GM18951 (cell line): Measurements from ENCODE around the gene OCA2.

Source experiments
- POLR2A ChIP-seq: IDR thresholded peaks from 4 replicates; pipeline ENCODE4 v1.6.1; 2011; ENCODE audit warnings: mild to moderate bottlenecking; ENCODE audit not compliant: insufficient read length, insufficient read depth; ENCODE audit errors: extremely low read depth
- in situ Hi-C: fragments of 300-500 bp; cut with MboI; formaldehyde crosslinking; loops from one replicate; pipeline ENCODE4 v1.12.0; 2022; ENCODE audit warnings: low sequenced_read_pairs, mixed read lengths, inconsistent platforms; ENCODE audit not compliant: unreplicated experiment

Gene OCA2

DNA sequence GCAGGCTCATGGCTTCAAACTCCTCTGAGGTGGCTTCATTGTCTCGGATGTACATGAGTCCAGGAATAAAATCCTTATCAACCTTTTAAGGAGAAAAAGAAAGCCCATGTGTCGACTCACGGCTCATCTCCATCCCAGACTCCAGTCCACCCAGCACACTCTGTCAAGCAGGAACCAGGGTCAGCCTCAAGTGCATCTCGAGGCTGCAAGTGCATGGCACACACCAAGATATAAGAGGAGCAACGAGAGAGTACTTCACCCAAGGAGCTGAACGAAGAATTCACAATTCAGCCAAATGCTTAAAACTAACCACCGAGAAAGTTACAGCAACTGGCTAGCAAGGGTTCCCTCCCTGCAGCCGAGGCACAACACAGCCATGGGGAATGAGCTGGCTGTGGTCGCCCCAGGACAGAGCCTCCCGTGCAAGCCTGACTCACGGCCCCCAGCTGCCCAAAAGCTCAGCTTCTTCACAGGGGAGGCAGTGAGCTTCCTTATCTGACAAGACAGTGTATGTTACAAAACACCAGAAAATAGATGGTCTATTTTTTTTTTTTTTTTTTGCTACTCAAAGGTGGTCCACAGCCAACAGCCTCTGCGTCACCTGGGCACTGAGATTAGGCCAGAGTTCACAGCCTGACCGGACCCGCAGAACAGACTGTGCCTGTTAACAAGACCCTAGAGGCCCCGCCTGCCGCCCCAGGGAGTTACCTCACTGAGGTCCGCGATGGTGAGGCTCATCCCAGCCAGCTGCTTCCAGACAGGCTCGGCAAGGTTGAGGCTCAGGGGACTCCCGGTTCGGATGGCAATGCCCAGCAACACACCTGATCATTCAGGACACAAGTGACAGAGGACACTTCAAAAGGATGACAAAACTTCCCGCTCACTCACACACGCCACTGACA, 15.9 kb upstream of the OCA2 start:
- in situ Hi-C loops = no loop called here
- TF ChIP-seq POLR2A = no peak

DNA sequence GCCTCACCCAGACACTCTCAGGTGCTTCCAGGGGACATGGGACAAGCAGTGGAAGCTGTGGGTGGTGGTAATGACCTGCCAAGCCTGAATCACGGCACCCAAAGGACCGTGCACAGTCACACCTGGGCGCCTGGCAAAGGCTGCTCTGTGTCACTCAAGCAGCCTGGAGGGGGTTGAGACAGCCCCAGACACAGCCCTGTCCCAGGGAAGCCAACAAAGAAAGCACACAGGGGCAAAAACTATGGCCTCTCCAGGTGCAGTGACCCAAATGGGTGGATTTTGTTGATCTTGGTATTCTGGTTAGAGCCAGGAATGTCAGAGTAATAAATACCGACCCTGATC, 15.0 kb upstream of the OCA2 start:
- no peak for TF ChIP-seq POLR2A
- in situ Hi-C loops = no loop called here

DNA sequence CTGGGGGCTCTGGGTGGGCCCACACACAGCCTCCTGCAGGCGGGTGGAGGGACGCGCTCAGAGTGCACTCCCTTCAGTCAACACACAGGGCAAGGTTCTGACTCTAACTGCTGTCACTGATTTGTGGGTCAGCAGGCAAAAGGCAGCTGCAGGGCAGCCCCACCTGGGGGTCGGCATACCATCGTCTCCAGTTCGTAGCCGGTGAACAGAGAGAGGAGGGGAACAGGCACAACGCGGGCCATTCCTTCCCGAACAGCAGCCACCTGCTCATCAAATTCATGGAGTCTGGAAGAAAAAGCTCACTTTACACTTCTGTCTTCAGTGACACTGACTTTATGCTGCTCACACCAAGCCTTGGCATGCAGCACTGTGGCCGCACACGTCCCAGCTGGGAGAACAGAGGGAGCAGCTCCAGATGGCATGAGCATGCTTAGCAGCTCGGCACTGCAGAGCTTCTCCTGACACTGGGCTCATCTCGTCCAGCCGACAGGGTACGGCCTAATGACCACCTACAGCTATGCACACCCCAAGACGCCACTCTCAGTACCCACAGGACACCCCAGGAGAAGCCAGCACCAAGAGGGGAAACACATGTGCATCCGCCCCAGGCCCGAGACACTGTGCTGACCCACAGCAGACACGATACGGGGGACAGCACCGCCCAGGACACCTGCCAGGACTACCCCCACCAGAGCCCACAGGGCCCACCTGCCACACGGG, 14.4 kb upstream of the OCA2 start:
- in situ Hi-C loops = no loop called here
- no peak for TF ChIP-seq POLR2A

DNA sequence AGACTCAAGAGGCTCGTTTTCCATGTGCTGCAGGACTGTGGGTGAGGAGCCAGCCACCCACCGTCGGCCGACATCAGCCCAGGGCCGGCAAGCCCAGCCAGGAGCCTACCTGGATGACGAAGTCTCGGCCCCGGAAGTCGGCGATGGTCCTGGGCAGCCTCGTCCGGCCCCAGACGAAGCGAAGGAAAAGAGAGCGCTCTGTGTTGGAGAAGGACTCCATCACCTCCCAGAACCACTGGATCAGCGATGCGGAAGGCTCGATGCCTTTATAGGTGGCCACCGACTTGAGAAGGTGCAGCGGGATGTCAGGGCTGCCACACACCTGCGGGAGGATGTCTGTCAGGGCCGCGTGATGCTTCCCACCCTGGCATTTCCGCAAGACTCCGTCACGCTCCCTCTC, 13.8 kb upstream of the OCA2 start:
- TF ChIP-seq POLR2A = no peak
- in situ Hi-C loops = no loop called here

DNA sequence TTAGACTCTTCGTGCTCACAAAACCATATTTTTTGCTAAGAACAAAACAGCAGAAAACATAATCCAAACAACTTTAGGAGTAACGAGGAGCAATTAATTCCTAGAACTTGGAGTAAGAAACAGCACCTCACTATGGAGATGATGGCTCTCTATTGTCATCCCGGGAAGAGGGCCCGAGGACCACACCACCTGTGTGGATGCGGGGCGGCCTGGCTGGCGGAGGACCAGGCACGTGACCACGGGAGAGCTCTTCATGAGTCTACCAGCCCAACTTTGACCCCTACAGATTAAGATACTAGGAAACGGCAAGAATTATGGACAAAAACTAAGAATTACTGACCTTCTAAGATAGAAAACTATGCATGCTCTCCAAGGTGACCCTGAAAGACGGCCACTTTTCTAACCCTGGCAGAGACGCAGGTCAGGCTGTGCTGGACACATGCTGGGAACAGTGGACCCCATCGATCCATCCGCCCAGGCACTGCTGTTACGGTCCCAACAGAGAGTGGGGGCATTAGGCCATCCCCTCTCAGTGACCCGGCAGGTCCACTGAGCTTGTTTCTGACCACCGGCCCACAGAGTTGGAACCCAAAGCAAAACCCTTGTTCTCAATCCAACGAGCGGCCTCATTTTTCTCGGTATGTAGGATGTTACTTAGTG, 13.1 kb upstream of the OCA2 start:
- in situ Hi-C loops = no loop called here
- TF ChIP-seq POLR2A = no peak

DNA sequence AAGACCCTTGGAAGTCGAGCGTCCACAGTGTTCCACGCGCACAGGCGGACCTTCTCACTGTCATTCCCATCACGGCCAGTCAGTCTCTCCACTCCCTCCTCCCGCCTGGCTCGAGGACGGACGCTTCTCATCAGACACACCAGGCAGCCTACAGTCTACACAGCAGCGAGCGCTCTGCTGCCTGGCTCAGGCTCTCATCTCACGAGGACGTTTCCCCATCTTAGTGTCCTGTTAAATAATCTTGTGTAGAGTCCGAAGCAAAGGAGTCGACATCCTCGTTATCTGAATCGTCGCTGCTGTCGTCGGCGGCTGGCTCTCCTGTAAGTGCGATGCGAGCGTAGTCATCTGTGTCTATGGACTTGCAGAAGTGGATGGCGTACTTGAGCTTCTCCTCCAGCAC, 12.4 kb upstream of the OCA2 start:
- in situ Hi-C loops = no loop called here
- no peak for TF ChIP-seq POLR2A

DNA sequence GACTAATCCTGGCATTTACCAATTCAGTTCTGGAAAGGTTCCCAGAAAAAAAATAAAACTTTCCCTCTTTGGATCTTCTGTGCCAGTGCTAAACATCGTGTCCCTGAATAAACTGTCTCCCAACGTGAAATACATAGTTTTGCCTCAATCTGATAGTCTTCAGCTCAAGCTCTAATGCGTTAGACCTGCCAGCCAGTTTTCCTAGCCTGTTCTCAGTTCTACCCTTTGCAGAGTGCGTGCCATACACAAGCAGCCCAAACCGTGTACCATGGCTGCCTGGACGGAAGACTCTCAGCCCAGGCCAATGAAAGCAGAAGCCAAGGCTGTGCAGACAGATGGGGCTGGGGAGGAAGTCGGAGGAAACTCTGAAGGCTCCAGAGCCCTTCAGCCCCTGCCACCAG, 11.4 kb upstream of the OCA2 start:
- in situ Hi-C loops = no loop called here
- no peak for TF ChIP-seq POLR2A

DNA sequence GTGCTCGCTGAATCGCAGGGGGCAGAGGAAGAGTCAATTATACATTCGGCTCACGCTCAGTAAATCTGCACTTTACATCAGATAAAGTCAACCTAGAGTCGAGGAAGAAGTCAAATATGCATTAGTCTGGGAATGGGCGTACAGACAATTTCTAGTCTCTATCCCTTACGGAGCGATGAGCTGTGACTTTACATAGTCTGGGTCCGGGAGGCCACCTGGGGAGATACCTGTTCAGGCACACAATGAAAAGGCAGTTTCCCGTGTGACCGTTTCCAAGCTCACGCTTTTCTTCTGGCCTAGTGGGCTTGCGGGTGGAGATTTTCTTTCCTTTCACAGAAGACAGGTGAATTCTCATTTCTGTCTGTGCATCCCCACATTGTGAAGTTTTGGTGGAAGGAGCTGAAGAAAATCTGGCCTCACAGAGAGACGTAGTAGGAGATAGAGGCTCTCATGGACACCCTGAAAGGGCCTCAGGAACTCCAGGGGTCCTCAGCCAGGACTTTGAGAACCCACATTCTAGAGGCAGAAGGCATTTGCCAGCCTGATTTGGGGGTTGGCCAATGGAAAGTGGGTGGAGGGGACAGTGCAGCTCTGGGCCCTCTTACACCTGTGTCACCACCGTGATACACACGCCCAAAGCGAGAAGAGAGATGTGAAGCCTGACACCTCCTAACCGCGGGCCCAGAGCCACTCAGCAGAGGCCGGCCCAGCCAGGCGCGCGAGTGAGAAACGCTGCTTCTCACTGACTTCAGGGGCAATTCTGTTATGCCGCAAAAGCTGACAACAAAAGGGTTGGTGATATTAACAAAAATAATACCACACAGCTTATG, 10.7 kb upstream of the OCA2 start:
- no peak for TF ChIP-seq POLR2A
- in situ Hi-C loops = no loop called here

DNA sequence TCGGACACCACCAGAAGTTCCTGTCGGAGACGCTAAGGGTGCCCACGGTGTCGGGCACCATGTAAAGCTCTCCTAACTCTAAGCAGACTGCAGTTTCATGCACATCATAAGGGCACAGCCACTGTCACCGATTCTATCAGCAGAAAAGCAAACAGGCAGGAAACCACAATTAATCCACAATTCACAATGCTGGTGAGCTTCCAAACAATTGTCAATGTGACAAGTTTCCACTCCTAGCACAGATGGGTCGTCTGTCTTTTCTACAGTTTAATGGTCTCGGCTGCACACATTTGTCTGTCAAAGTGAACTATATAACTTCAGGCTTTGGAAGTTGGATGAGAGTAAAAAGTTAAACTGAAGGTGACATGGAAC, 8.8 kb upstream of the OCA2 start:
- TF ChIP-seq POLR2A = no peak
- in situ Hi-C loops = no loop called here

DNA sequence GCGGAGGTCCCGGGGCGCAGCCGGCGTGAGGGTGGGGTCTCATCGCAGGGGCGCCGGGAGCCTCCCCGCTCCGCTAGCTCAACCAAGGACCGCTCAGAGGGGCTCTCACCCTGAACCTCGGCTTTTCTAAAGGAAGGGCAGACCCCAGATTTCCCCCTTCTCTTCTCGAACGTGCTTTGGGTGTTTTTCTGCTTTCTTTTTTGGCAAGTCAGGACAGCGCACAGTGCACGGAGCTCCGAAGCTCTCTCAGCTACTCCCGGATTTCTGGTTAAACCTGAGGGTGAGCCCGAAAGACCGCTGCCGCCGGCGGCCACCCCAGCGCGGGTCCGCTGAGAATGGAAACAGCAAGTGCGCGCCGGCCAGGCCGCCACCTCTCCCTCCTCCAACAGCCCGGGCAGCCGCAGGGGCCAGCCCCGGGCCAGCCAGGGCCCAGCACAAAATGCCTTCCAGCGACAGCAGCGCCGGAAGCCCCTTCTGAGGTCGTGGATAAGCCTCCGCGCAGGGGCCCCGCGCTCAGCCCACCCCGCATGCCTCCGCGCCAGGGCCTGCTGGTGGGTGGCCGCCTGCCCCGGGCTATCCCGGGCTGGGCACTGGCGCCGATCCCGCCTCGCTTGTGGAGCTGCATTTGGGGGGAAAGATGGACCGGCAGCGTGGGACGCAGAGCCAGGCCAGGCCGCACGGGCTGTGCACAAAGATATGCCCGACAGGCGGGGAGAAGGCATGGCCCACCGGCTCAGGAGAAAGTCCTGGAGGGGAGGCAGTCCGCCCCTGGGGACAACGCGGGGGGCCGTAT, 8.2 kb upstream of the OCA2 start:
- no peak for TF ChIP-seq POLR2A
- in situ Hi-C loops = no loop called here

DNA sequence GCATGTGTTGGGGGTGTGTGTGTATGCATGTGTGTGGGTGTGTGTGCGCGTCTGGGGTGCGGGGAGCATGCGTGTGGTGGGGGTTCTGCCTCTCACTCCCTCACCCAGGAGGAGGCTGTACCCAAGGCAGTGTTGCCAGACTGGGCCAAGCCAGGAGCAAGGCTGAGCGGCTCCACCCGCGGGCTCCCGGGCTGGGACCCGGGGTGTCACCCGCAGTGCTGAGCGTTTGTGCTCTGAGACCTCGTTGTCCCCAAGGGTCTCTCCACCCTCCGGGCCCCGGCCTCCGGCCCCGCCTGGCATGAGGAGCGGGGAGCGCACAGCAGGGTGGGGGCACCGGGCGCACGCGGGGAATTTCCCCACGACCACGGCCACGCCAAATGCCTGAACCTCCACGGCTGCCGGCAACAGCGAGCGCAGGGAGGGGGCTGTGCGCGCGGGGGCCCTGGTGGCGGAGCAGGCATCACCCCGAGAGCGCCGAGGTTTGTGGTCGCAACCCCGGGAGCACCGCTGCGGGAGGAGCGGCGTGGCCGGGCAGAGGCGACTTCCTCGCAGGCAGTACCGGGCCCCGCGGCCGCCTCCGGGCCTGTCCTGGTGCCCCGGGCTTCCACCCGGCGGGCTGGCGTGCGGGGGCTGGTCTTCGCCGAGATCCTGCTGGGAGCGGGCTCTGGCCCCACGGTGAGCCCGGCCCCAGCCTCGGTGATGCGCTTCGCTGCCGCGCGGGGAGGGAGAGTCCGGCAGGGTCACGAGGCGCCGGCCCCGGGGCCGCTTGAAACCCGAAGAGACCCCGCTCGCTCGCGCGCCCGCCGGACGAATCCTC, 7.4 kb upstream of the OCA2 start:
- no peak for TF ChIP-seq POLR2A
- in situ Hi-C loops = no loop called here
